ENCODE data around the gene RIMBP2.

GRCh38 chr12:130545475-130545874 is 170.6 kb downstream of the RIMBP2 start:
- TF ChIP-seq, protein P1, sequence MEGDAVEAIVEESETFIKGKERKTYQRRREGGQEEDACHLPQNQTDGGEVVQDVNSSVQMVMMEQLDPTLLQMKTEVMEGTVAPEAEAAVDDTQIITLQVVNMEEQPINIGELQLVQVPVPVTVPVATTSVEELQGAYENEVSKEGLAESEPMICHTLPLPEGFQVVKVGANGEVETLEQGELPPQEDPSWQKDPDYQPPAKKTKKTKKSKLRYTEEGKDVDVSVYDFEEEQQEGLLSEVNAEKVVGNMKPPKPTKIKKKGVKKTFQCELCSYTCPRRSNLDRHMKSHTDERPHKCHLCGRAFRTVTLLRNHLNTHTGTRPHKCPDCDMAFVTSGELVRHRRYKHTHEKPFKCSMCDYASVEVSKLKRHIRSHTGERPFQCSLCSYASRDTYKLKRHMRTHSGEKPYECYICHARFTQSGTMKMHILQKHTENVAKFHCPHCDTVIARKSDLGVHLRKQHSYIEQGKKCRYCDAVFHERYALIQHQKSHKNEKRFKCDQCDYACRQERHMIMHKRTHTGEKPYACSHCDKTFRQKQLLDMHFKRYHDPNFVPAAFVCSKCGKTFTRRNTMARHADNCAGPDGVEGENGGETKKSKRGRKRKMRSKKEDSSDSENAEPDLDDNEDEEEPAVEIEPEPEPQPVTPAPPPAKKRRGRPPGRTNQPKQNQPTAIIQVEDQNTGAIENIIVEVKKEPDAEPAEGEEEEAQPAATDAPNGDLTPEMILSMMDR (IDR thresholded peaks at IDR 0.05): no peak
- TF ChIP-seq POLR2A (IDR thresholded peaks at IDR 0.05): no peak

Measured in tibial nerve (tissue), 3 donors.